Measurements from ENCODE around the gene COL12A1. TPM values are rescaled to one million over a fixed set of nuclear protein-coding genes. Genes with fewer than 3 reads are reported as not detected.

COL12A1 gene
- total and polyA plus RNA-seq, 10 of the 15 experiments (the other 5 are each of a cell fraction or from before 2014, with no cell fraction given) = under 0.01 to 0.69 (median 0.11) TPM; not detected in 6

DNA sequence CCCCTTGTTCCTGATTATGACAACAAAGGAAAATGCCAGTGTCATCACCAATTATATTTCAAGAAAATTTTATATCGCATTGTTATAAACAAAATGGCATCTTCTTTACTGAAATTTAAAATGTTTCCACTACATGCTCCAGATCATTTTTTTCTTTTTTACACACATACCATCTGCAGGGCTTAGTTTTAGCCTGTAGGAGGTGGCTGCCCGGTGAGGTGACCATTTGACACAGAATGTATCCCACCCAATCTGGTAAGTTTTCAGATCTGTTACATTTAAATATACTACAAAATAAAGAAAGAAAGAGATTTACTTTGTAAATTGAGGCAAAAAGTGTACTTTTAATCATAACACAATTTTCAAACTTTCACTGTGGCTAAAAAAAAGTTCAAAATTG is 81.8 kb downstream of the COL12A1 start:
- H2AFZ ChIP-seq (ENCODE audit: control insufficient read depth, low read depth, low read length) = no peak overlapping the region
- ATAC-seq = no peak
- no peak overlapping the region for H3K27ac ChIP-seq (ENCODE audit: control insufficient read depth, insufficient read depth)
- H3K4me1 ChIP-seq (ENCODE audit: control insufficient read depth, insufficient read depth, low read length) = no peaks in the 10 kb centered on the region
- H3K4me2 ChIP-seq (ENCODE audit: control insufficient read depth, insufficient read depth) = no peak overlapping the region
- BruUV-seq (replicated peaks) = no TSS peak
- ChIA-PET SMC1A (ENCODE audit: uncharacterized antibody, unreplicated experiment) (no interaction called here), CTCF (no interaction called here), RAD21 (ENCODE audit: unreplicated experiment) (no interaction called here), POLR2A (no interaction called here)
- DNase-seq (ENCODE audit: low read depth, low spot score) = no peak
- no peaks in the 10 kb centered on the region for H3K27me3 ChIP-seq (replicated peaks in 1 of 2; ENCODE audit: control insufficient read depth in 2 of 2, insufficient read depth in 2 of 2, low read length in 1 of 2)
- no peak overlapping the region for H3K9ac ChIP-seq (ENCODE audit: control insufficient read depth, insufficient read depth, low read length)
- H3K9me3 ChIP-seq (replicated peaks; ENCODE audit: control insufficient read depth, insufficient read depth, low read length) = no peaks in the 10 kb centered on the region
- H3K36me3 ChIP-seq (ENCODE audit: control insufficient read depth in 2 of 2, insufficient read depth in 2 of 2, low read length in 1 of 2) = no peaks in the 10 kb centered on the region
- TF ChIP-seq ASH2L (IDR thresholded peaks at IDR 0.05; ENCODE audit: borderline replicate concordance, low read depth) (no peak), NFYB (IDR thresholded peaks at IDR 0.05; ENCODE audit: insufficient read depth, low read depth, low read length) (no peak)
- in situ Hi-C loops (cut with MboI) (no loop called here), intact Hi-C loops (cut with micrococcal nuclease; ENCODE audit: unreplicated experiment) (no loop called here)
- H3K79me2 ChIP-seq (ENCODE audit: control insufficient read depth, insufficient read depth, low read length) = no peaks in the 10 kb centered on the region
- FAIRE-seq = no peak
- no peaks in the 10 kb centered on the region for H4K20me1 ChIP-seq (ENCODE audit: control insufficient read depth, insufficient read depth)
- H3K4me3 ChIP-seq = no peak overlapping the region
- 2% methylated on average over 2 of the region's 2 CpGs for WGBS (ENCODE audit: insufficient coverage, insufficient replicate concordance, low lambda C conversion rate, missing lambda C conversion rate)

DNA sequence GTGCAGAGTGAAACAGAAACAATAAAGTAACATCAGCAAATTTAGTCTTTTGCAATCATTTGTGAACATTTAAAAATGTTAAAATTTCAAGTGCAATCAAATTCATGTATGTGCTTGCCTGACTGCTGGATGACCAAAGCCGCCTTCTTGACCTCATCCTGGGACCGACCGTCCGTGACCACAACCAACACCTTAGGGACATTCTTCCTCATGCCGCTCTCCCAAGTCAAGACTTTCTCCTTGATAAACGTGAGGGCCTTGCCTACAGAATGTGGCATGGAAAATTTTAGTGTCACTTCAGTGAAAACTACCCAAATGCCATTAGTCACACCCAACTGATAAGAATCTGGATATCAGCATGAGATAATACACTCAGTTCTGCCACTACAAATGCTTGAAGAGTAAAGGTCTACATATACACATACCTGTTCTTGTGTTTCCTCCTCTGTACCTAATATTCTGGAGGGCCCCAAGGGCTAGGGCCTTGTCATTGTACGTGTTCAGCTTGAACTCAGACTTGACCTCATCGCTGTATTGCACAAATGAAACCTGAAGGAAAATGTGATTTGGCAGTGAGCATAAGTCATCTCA is 86.8 kb downstream of the COL12A1 start:
- H3K9ac ChIP-seq (ENCODE audit: control insufficient read depth, insufficient read depth, low read length) = no peak overlapping the region
- ATAC-seq = no peak
- no peak overlapping the region for H2AFZ ChIP-seq (ENCODE audit: control insufficient read depth, low read depth, low read length)
- no peak for FAIRE-seq
- H4K20me1 ChIP-seq (ENCODE audit: control insufficient read depth, insufficient read depth) = no peaks in the 10 kb centered on the region
- 62% methylated on average over 8 of the region's 8 CpGs for WGBS (ENCODE audit: insufficient coverage, insufficient replicate concordance, low lambda C conversion rate, missing lambda C conversion rate)
- in situ Hi-C loops (cut with MboI) = no loop called here
- SMC1A ChIA-PET (ENCODE audit: uncharacterized antibody, unreplicated experiment) = interaction anchor here (1.6 kb wide), 1 partner anchor 16 kb away, joined by 5 read pairs; no protein-coding TSS in a partner anchor
- no peaks in the 10 kb centered on the region for H3K79me2 ChIP-seq (ENCODE audit: control insufficient read depth, insufficient read depth, low read length)
- H3K4me2 ChIP-seq (ENCODE audit: control insufficient read depth, insufficient read depth) = no peak overlapping the region
- no TSS peak for BruUV-seq (replicated peaks)
- no peaks in the 10 kb centered on the region for H3K9me3 ChIP-seq (replicated peaks; ENCODE audit: control insufficient read depth, insufficient read depth, low read length)
- RAD21 ChIA-PET (ENCODE audit: unreplicated experiment) = no interaction called here
- H3K27ac ChIP-seq (ENCODE audit: control insufficient read depth, insufficient read depth) = no peak overlapping the region
- H3K36me3 ChIP-seq (ENCODE audit: control insufficient read depth in 2 of 2, insufficient read depth in 2 of 2, low read length in 1 of 2) = no peaks in the 10 kb centered on the region
- no peak for DNase-seq (ENCODE audit: low read depth, low spot score)
- no peaks in the 10 kb centered on the region for H3K27me3 ChIP-seq (replicated peaks in 1 of 2; ENCODE audit: control insufficient read depth in 2 of 2, insufficient read depth in 2 of 2, low read length in 1 of 2)
- POLR2A ChIA-PET = no interaction called here
- H3K4me3 ChIP-seq = no peak overlapping the region
- CTCF ChIA-PET = no interaction called here
- H3K4me1 ChIP-seq (ENCODE audit: control insufficient read depth, insufficient read depth, low read length) = no peaks in the 10 kb centered on the region
- intact Hi-C loops (cut with micrococcal nuclease; ENCODE audit: unreplicated experiment) = no loop called here
- TF ChIP-seq NR2C1 (IDR thresholded peaks at IDR 0.05) (no peak), MEF2A (IDR thresholded peaks at IDR 0.05; ENCODE audit: insufficient read depth, low read depth, low read length) (no peak), CHD1 (IDR thresholded peaks at IDR 0.05; ENCODE audit: low read depth, low read length) (no peak), BCL11A (IDR thresholded peaks at IDR 0.05; ENCODE audit: low read depth, low read length) (no peak), POU2F2 (IDR thresholded peaks at IDR 0.05; ENCODE audit: borderline replicate concordance, low read depth, low read length) (no peak), NFYB (IDR thresholded peaks at IDR 0.05; ENCODE audit: insufficient read depth, low read depth, low read length) (no peak), KLF5 (IDR thresholded peaks at IDR 0.05; ENCODE audit: partially characterized antibody) (no peak), NR2F1 (conservative IDR thresholded peaks at IDR 0.05) (no peak)
- TF ChIP-seq, protein P1, sequence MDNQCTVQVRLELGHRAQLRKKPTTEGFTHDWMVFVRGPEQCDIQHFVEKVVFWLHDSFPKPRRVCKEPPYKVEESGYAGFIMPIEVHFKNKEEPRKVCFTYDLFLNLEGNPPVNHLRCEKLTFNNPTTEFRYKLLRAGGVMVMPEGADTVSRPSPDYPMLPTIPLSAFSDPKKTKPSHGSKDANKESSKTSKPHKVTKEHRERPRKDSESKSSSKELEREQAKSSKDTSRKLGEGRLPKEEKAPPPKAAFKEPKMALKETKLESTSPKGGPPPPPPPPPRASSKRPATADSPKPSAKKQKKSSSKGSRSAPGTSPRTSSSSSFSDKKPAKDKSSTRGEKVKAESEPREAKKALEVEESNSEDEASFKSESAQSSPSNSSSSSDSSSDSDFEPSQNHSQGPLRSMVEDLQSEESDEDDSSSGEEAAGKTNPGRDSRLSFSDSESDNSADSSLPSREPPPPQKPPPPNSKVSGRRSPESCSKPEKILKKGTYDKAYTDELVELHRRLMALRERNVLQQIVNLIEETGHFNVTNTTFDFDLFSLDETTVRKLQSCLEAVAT (IDR thresholded peaks at IDR 0.05) = no peak
- TF ChIP-seq, protein P2, sequence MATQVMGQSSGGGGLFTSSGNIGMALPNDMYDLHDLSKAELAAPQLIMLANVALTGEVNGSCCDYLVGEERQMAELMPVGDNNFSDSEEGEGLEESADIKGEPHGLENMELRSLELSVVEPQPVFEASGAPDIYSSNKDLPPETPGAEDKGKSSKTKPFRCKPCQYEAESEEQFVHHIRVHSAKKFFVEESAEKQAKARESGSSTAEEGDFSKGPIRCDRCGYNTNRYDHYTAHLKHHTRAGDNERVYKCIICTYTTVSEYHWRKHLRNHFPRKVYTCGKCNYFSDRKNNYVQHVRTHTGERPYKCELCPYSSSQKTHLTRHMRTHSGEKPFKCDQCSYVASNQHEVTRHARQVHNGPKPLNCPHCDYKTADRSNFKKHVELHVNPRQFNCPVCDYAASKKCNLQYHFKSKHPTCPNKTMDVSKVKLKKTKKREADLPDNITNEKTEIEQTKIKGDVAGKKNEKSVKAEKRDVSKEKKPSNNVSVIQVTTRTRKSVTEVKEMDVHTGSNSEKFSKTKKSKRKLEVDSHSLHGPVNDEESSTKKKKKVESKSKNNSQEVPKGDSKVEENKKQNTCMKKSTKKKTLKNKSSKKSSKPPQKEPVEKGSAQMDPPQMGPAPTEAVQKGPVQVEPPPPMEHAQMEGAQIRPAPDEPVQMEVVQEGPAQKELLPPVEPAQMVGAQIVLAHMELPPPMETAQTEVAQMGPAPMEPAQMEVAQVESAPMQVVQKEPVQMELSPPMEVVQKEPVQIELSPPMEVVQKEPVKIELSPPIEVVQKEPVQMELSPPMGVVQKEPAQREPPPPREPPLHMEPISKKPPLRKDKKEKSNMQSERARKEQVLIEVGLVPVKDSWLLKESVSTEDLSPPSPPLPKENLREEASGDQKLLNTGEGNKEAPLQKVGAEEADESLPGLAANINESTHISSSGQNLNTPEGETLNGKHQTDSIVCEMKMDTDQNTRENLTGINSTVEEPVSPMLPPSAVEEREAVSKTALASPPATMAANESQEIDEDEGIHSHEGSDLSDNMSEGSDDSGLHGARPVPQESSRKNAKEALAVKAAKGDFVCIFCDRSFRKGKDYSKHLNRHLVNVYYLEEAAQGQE (IDR thresholded peaks at IDR 0.05; ENCODE audit: low read depth, low read length) = no peak
- TF ChIP-seq, protein P3, sequence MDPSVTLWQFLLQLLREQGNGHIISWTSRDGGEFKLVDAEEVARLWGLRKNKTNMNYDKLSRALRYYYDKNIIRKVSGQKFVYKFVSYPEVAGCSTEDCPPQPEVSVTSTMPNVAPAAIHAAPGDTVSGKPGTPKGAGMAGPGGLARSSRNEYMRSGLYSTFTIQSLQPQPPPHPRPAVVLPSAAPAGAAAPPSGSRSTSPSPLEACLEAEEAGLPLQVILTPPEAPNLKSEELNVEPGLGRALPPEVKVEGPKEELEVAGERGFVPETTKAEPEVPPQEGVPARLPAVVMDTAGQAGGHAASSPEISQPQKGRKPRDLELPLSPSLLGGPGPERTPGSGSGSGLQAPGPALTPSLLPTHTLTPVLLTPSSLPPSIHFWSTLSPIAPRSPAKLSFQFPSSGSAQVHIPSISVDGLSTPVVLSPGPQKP (IDR thresholded peaks at IDR 0.05; ENCODE audit: low read depth, low read length) = no peak
